T-helper 2 cell treated with Interferon-gamma antibody and Interleukin-4, amounts not matched to agents 5 μg/mL and 100 μg/mL, for 36 hours (primary cell): Measurements from ENCODE around the gene CFAP53.
"Not testable (repeated sequence)": the region's sequence is repeated elsewhere in the genome, so short reads cannot be mapped to it uniquely, and the experiment has no call there.

ENCODE experiments used
- DNase-seq: peaks from one replicate; pipeline ENCODE4 v3.0.0; 2021; ENCODE audit warnings: low spot score
- H3K27ac Mint-ChIP-seq: one replicate; pipeline ENCODE4 v1.8.0; 2021; ENCODE audit warnings: mild to moderate bottlenecking, mixed read lengths
- H3K27me3 Mint-ChIP-seq: one replicate; pipeline ENCODE4 v1.8.0; 2021; ENCODE audit warnings: low read depth, mixed read lengths
- H3K36me3 Mint-ChIP-seq: one replicate; pipeline ENCODE4 v1.8.0; 2021; ENCODE audit warnings: low read depth, mixed read lengths
- H3K4me1 Mint-ChIP-seq: one replicate; pipeline ENCODE4 v1.8.0; 2021; ENCODE audit warnings: low read depth, mixed read lengths
- H3K4me3 Mint-ChIP-seq: one replicate; pipeline ENCODE4 v1.8.0; 2022; ENCODE audit warnings: mild to moderate bottlenecking, moderate library complexity, mixed read lengths
- H3K9me3 Mint-ChIP-seq: one replicate; pipeline ENCODE4 v1.8.0; 2021; ENCODE audit warnings: mixed read lengths

The CFAP53 gene

DNA sequence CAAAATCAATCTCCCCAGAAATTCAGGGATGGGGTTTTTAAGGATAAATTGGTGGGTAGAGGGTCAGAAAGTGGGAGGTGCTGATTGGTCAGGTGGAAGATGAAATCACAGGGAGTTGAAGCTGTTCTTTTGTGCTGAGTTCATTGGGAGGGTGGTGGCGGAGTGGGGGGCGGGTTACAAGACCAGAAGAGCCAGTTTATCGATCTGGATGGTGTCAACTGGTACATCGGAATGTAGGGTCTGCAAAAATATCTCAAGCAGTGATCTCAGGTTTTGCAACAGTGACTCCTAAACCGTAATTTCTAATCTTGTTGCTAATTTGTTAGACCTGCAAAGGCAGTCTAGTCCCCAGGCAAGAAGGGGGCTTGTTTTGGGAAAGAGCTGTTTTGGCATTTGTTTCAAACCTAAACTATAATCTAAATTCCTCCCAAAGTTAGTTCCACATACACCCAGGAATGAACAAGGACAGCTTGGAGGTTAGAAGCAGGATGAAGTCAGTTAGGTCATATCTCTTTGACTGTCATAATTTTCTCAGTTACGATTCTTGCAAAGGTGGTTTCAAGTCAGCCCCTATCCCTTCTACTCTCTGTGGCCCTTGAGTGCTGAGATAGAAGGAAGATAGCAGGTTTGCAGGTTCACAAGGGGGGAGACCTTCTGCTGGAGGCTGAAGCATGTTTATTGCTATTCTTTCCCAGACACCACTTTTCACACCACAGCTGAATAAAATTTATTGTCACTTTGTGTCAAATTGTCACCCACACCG, 33.5 kb upstream of the CFAP53 start:
- no peak for DNase-seq
- Mint-ChIP-seq H3K36me3 (peaks cover 4% of the 10 kb centered on the region), H3K9me3 (peaks cover 4% of the 10 kb centered on the region), H3K4me3 (peak overlapping the region; percentile 9), H3K27me3 (peaks cover 56% of the 10 kb centered on the region), H3K4me1 (peaks cover 21% of the 10 kb centered on the region), H3K27ac (no peak overlapping the region)

DNA sequence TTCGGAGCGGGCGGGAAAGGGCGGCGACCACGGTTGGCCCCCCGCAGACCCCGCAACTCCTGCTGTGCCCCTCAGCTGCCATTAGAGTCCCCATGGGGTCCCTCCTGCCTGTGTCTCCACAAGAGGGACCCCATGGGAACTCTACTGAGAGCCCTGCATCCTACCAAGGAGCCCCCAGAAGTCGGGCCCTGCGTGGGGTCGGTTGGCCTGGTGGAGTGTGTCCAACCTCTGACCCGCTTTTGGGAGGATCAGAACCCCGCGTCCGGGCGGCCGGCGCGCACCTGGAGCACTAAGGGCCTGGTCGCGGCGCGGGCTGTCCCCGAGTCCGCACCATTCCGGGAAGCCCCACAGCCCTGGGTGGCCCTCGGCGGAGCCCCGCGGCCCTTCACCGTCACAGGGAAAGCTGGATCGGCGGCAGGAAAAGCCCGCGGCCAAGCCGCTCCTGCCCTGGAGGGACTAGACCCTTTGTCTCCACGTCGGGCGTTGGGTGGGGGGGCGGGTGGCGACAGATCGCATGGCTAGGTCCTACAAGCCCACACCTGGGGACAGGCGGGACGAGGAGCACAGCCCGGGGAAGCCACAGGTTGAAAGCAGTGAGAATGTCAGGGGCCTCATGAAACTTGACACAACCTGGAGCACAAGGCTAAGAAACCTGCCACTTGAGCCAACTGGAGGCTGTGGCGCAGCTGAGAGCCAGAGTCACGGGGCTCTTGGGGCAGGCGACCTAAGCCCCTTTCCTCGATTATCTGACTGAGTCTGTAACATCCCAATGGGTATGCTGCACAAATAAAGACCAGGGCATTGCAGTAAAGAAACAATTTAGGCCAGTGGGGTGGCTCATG, 32.4 kb upstream of the CFAP53 start:
- H3K4me1 Mint-ChIP-seq = peaks cover 21% of the 10 kb centered on the region
- H3K4me3 Mint-ChIP-seq = peak overlapping the region; percentile 80
- H3K9me3 Mint-ChIP-seq = no peaks in the 10 kb centered on the region
- no peak for DNase-seq
- H3K36me3 Mint-ChIP-seq = peaks cover 4% of the 10 kb centered on the region
- H3K27me3 Mint-ChIP-seq = peaks cover 49% of the 10 kb centered on the region
- no peak overlapping the region for H3K27ac Mint-ChIP-seq

DNA sequence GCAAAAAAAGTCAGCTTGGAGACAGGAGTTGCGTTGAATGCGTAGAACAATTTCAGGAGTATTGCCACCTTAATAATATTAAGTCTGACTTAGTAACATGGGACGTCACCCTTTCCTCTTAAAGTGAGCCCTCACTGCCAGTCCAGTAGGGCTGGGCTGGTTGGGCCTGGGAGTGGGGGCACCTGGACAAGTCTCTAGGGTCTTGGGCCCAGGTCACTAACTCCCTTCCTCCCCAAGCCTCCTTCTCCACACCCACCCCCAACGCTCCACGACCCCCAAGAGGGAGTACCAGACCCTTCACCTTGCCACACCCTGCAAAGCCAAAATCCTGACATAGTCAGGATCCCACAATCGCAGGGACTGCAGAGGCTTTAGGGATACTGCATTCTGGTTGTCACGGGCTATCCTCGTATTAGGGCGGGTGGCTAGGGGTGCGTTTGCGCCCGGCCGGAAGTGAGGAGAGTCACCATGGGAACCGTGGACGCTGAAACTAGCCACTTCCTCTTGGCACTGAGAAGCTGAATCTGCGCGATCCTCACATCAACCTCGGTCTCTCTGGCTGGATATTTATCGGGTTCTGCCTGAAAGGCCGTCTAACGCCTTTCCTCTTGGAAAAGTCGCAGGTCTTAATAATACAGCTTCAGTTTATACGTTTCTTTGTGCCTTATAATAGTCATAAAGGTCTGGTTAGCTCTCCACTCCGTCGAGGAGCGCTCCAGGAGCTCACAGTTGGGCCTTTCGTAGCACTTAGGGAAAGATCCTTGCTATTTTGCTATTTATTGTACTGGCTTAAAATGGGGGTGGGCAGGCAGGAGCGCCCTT, 31.5 kb upstream of the CFAP53 start:
- Mint-ChIP-seq H3K36me3 (peaks cover 4% of the 10 kb centered on the region), H3K27ac (peak overlapping the region; percentile 1), H3K27me3 (peaks cover 42% of the 10 kb centered on the region), H3K4me1 (peaks cover 21% of the 10 kb centered on the region), H3K9me3 (no peaks in the 10 kb centered on the region), H3K4me3 (peak overlapping the region; percentile 80)
- DNase-seq = peak; percentile 69

GRCh38 chr18:50293039-50293438, 26.7 kb upstream of the CFAP53 start:
- peaks cover 7% of the 10 kb centered on the region for H3K27me3 Mint-ChIP-seq
- no peaks in the 10 kb centered on the region for H3K9me3 Mint-ChIP-seq
- H3K4me1 Mint-ChIP-seq = peaks cover 18% of the 10 kb centered on the region
- no peaks in the 10 kb centered on the region for H3K36me3 Mint-ChIP-seq
- no peak overlapping the region for H3K27ac Mint-ChIP-seq
- no peak overlapping the region for H3K4me3 Mint-ChIP-seq
- DNase-seq = no peak

GRCh38 chr18:50289108-50289443, 22.8 kb upstream of the CFAP53 start:
- peak overlapping the region; percentile 75 for H3K4me3 Mint-ChIP-seq
- no peaks in the 10 kb centered on the region for H3K9me3 Mint-ChIP-seq
- peaks cover 20% of the 10 kb centered on the region for H3K4me1 Mint-ChIP-seq
- no peak for DNase-seq
- peaks cover 30% of the 10 kb centered on the region for H3K36me3 Mint-ChIP-seq
- peak overlapping the region; percentile 77 for H3K27ac Mint-ChIP-seq
- H3K27me3 Mint-ChIP-seq = no peaks in the 10 kb centered on the region

GRCh38 chr18:50288348-50289107, 22.2 kb upstream of the CFAP53 start:
- not testable (repeated sequence) for H3K9me3 Mint-ChIP-seq, DNase-seq, H3K27me3 Mint-ChIP-seq
- Mint-ChIP-seq H3K4me1 (peaks cover 23% of the 10 kb centered on the region), H3K36me3 (peaks cover 36% of the 10 kb centered on the region), H3K4me3 (peak overlapping the region; percentile 96), H3K27ac (peak overlapping the region; percentile 97)

DNA sequence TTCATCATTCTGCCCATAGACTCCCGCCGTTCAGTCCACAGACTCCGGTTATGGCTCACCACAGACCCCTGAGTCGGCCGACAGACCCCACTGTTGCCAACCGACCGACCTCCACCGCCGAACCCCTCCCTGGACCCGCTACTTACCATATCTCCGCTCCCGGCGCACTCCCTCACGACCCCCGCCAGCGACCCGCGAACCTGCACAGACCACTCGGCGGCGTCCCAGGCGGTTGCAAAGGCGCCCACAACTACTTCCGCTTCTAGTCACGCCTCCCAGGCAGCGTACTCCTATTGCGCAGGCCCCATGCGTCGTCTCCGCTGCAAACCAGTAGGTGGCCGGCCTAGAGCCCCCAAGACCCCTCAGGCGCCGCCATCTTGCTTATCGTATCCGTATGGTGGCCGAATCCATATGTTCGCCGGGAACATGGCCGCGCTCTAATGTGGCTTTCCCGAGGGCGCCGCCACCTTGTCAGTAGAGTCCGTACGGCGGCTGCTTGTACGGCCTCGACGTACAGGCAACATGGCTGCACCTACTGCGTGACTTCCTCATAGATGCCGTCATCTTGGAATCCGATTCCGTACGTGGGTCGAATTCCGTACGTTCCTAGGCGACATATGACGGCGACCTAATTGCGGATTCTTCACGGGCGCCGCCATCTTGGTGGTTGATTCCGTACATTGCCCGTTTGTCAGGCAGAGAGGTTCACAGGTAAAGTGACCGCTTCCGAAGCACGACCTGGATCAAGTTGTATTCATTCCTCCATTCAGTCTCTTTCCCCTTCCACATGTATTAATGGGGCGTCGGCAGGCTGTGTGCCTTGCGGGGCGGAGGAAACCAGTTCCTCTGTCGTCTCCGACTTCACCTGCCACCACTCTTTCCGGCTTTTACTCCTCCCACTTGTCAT, 21.4 kb upstream of the CFAP53 start, which contains the start of gene CXXC1:
Gene CXXC1 (minus strand): TSS at position 252 of the 907 bp plus-strand sequence. CDS start 103 bp downstream, at position 149.
- no peaks in the 10 kb centered on the region for H3K9me3 Mint-ChIP-seq
- peaks cover 44% of the 10 kb centered on the region for H3K36me3 Mint-ChIP-seq
- DNase-seq = peak; percentile 96
- H3K27ac Mint-ChIP-seq = peak within 1 kb of the TSS; percentile 97
- H3K27me3 Mint-ChIP-seq = no peaks in the 10 kb centered on the region
- H3K4me1 Mint-ChIP-seq = peaks cover 28% of the 10 kb centered on the region
- peak within 1 kb of the TSS; percentile 96 for H3K4me3 Mint-ChIP-seq

DNA sequence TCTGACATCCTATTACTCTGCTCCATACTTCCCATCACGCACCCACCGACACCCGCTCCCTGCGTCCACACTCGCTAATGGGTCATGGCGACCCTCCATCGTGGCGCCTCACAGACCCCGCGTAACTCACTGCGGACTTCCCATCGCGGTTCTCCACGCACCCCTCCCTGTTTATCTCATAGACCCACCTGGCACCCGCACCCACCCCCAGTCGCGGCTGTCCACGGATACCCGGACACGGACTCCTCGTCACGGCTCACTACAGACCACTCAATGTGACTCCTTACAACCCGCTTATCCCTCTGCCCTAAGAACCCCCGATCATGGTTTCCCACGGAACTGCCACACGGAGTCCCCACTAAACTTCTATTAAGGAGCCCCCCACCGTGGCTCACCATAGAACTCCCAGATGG, 20.7 kb upstream of the CFAP53 start:
- Mint-ChIP-seq H3K36me3 (peaks cover 50% of the 10 kb centered on the region), H3K27me3 (no peaks in the 10 kb centered on the region), H3K9me3 (no peaks in the 10 kb centered on the region), H3K27ac (peak overlapping the region; percentile 97), H3K4me1 (peaks cover 28% of the 10 kb centered on the region), H3K4me3 (peak overlapping the region; percentile 96)
- no peak for DNase-seq

GRCh38 chr18:50286391-50287027, 20.2 kb upstream of the CFAP53 start:
- Mint-ChIP-seq H3K27ac (peak overlapping the region; percentile 97), H3K27me3 (no peaks in the 10 kb centered on the region), H3K9me3 (no peaks in the 10 kb centered on the region), H3K4me3 (peak overlapping the region; percentile 96), H3K4me1 (peaks cover 28% of the 10 kb centered on the region), H3K36me3 (peaks cover 52% of the 10 kb centered on the region)
- no peak for DNase-seq

DNA sequence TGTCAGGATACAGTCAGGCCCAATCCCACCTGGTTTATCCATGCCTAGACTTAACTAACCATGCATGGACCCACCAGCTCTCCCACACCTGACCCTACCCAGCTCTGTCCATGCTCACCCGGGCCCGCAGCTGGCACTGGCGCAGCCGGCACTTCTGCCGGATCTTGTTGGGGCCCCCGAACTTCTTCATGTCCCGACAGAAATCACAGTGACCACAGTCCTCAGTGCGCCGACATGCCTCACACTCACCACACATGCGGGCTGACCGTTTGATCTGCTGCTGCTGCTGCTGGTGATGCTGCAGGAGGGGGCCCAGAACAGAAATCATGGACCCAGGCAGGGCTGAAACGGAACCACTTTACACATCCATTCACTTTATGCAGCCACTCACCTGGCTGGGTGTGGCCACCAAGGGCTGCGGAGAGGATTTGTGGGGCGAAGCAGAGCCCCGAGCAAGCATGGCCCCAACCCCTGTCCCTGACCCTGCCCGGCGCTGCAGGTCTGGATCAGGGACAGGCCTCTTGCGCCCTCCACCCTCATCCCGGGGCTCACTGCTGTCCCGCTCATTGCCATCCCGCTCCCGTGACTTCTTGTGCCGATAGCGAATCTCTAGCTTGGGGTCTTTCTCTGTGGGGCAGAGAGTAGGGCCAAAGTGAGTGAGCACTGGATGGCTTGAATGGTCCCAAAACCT, 19.5 kb upstream of the CFAP53 start:
- peaks cover 29% of the 10 kb centered on the region for H3K4me1 Mint-ChIP-seq
- H3K4me3 Mint-ChIP-seq = peak overlapping the region; percentile 96

DNA sequence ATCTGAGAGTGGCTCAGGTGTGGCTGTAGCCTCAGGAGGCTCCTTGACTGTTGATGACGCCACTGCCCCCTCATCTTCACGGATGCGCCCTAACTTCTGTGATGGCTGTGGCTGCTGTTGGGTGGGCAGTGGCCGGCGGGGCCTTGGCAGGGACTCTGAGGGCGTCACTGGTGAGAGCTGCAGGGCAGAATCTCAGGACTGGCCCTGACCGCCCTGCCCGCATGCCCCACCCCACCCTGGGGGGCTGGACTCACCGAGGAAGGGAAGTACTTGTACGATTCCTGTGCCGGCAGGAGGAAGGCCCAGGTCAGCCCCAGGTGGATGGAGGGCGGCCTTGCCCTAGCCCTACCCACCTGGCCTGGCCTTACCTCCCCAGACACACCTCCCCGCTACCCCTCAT, 18.8 kb upstream of the CFAP53 start:
- peaks cover 64% of the 10 kb centered on the region for H3K36me3 Mint-ChIP-seq
- no peaks in the 10 kb centered on the region for H3K27me3 Mint-ChIP-seq
- H3K4me1 Mint-ChIP-seq = peaks cover 36% of the 10 kb centered on the region
- H3K4me3 Mint-ChIP-seq = no peak overlapping the region
- no peak overlapping the region for H3K27ac Mint-ChIP-seq
- no peak for DNase-seq
- H3K9me3 Mint-ChIP-seq = no peaks in the 10 kb centered on the region

More for the DNA sequence above, 19.5 kb upstream of the CFAP53 start:
- no peaks in the 10 kb centered on the region for H3K27me3 Mint-ChIP-seq
- no peak for DNase-seq
- H3K9me3 Mint-ChIP-seq = no peaks in the 10 kb centered on the region
- peaks cover 58% of the 10 kb centered on the region for H3K36me3 Mint-ChIP-seq
- peak overlapping the region; percentile 97 for H3K27ac Mint-ChIP-seq
